H9 (cell line): ENCODE results near the gene SMARCA1. TPM values are rescaled to one million over a fixed set of nuclear protein-coding genes. Genes with fewer than 3 reads are reported as not detected.

Source experiments
- DNase-seq: peaks from one replicate; pipeline ENCODE4 v3.0.0-alpha.2; 2017
- H2AFZ ChIP-seq: one replicate; pipeline ENCODE4 v1.6.1; 2013; ENCODE audit warnings: mild to moderate bottlenecking, low read length, control low read depth, moderate library complexity
- H2AK5ac ChIP-seq: 2 replicates; pipeline ENCODE4 v1.6.1; 2013; ENCODE audit warnings: low read length, control low read depth, mixed read lengths; ENCODE audit not compliant: insufficient read length
- H2BK120ac ChIP-seq: one replicate; pipeline ENCODE4 v1.6.1; 2013; ENCODE audit warnings: low read depth, mild to moderate bottlenecking, low read length, control low read depth, inconsistent platforms; ENCODE audit not compliant: poor library complexity, severe bottlenecking
- H2BK12ac ChIP-seq: 2 replicates; pipeline ENCODE4 v1.6.1; 2013; ENCODE audit warnings: low read length, control low read depth, mixed read lengths, low read depth; ENCODE audit not compliant: insufficient read length
- H2BK15ac ChIP-seq: 2 replicates; pipeline ENCODE4 v1.6.1; 2013; ENCODE audit warnings: low read depth, low read length, control low read depth
- H2BK20ac ChIP-seq: one replicate; pipeline ENCODE4 v1.6.1; 2013; ENCODE audit warnings: low read depth, mild to moderate bottlenecking, low read length, control low read depth, inconsistent platforms; ENCODE audit not compliant: poor library complexity, severe bottlenecking
- H2BK5ac ChIP-seq: 2 replicates; pipeline ENCODE4 v1.6.1; 2013; ENCODE audit warnings: low read length, control low read depth, mixed read lengths; ENCODE audit not compliant: insufficient read length
- H3K14ac ChIP-seq: 2 replicates; pipeline ENCODE4 v1.6.1; 2013; ENCODE audit warnings: low read length, control low read depth; ENCODE audit not compliant: insufficient read depth
- H3K18ac ChIP-seq: 2 replicates; pipeline ENCODE4 v1.6.1; 2013; ENCODE audit warnings: low read depth, mild to moderate bottlenecking, mixed read lengths, low read length, control low read depth; ENCODE audit not compliant: insufficient read length
- H3K23ac ChIP-seq: 2 replicates; pipeline ENCODE4 v1.6.1; 2013; ENCODE audit warnings: low read length, control low read depth, mixed read lengths, low read depth; ENCODE audit not compliant: insufficient read length
- H3K23me2 ChIP-seq: 2 replicates; pipeline ENCODE4 v1.6.1; 2013; ENCODE audit warnings: low read depth, mild to moderate bottlenecking, mixed read lengths, low read length, control low read depth; ENCODE audit not compliant: insufficient read length, poor library complexity, severe bottlenecking
- H3K27ac ChIP-seq: 2 replicates; pipeline ENCODE4 v1.5.1; 2013; ENCODE audit warnings: low read length, control low read depth, mixed read lengths, low read depth; ENCODE audit not compliant: insufficient read length
- H3K27me3 ChIP-seq: 2 replicates; pipeline ENCODE4 v1.6.1; 2013; ENCODE audit warnings: low read length, control low read depth, inconsistent platforms; ENCODE audit not compliant: insufficient read depth
- H3K4ac ChIP-seq: 2 replicates; pipeline ENCODE4 v1.6.1; 2013; ENCODE audit warnings: low read depth, mild to moderate bottlenecking, control low read depth, inconsistent platforms, low read length, moderate library complexity
- H3K4me1 ChIP-seq: 2 replicates; pipeline ENCODE4 v1.6.1; 2013; ENCODE audit warnings: low read length, control low read depth, inconsistent platforms; ENCODE audit not compliant: insufficient read depth
- H3K4me2 ChIP-seq: 2 replicates; pipeline ENCODE4 v1.6.1; 2013; ENCODE audit warnings: low read length, control low read depth, mixed read lengths; ENCODE audit not compliant: insufficient read length, insufficient read depth
- H3K56ac ChIP-seq: 2 replicates; pipeline ENCODE4 v1.6.1; 2013; ENCODE audit warnings: low read depth, mild to moderate bottlenecking, mixed read lengths, low read length, control low read depth; ENCODE audit not compliant: insufficient read length
- H3K79me1 ChIP-seq: 2 replicates; pipeline ENCODE4 v1.6.1; 2013; ENCODE audit warnings: low read depth, mild to moderate bottlenecking, moderate library complexity, low read length, control low read depth, inconsistent platforms; ENCODE audit not compliant: insufficient read depth, poor library complexity, severe bottlenecking
- H3K79me2 ChIP-seq: 2 replicates; pipeline ENCODE4 v1.6.1; 2013; ENCODE audit warnings: low read length, control low read depth, inconsistent platforms; ENCODE audit not compliant: insufficient read depth
- H3K9ac ChIP-seq: 2 replicates; pipeline ENCODE4 v1.6.1; 2013; ENCODE audit warnings: low read length, control low read depth, mixed read lengths; ENCODE audit not compliant: insufficient read length; ENCODE audit errors: extremely low read depth
- H3K9me3 ChIP-seq: one replicate; pipeline ENCODE4 v1.6.1; 2013; ENCODE audit warnings: low read depth, low read length, inconsistent platforms; ENCODE audit not compliant: control insufficient read depth
- H3T11ph ChIP-seq: one replicate; pipeline ENCODE4 v1.6.1; 2013; ENCODE audit warnings: mild to moderate bottlenecking, low read length, control low read depth, inconsistent platforms
- H4K20me1 ChIP-seq: one replicate; pipeline ENCODE4 v1.6.1; 2013; ENCODE audit not compliant: control insufficient read depth, insufficient read length, insufficient read depth
- H4K5ac ChIP-seq: 2 replicates; pipeline ENCODE4 v1.6.1; 2013; ENCODE audit warnings: low read depth, mild to moderate bottlenecking, mixed read lengths, low read length, control low read depth; ENCODE audit not compliant: insufficient read length
- H4K8ac ChIP-seq: replicated peaks from 2 replicates; pipeline ENCODE4 v1.6.1; 2013; ENCODE audit warnings: low read length, control low read depth, mixed read lengths, low read depth; ENCODE audit not compliant: insufficient read length
- H4K91ac ChIP-seq: 2 replicates; pipeline ENCODE4 v1.6.1; 2013; ENCODE audit warnings: low read depth, mild to moderate bottlenecking, moderate library complexity, mixed read lengths, low read length, control low read depth; ENCODE audit not compliant: insufficient read length
- H3K27ac Mint-ChIP-seq, 3 experiments: 2 replicates in 2 of 3; 3 replicates in 1 of 3; pipeline ENCODE4 v1.8.0; 2020 to 2021; ENCODE audit warnings: mixed read lengths in 3 of 3, mild to moderate bottlenecking in 1 of 3, moderate library complexity in 1 of 3
- H3K27me3 Mint-ChIP-seq: 2 replicates; pipeline ENCODE4 v1.8.0; 2021; ENCODE audit warnings: low read depth, mild to moderate bottlenecking, moderate library complexity, mixed read lengths
- H3K36me3 Mint-ChIP-seq, 3 experiments: 2 replicates in 2 of 3; 3 replicates in 1 of 3; pipeline ENCODE4 v1.8.0; 2020 to 2021; ENCODE audit warnings: low read depth in 3 of 3, mixed read lengths in 3 of 3; ENCODE audit not compliant: insufficient read depth in 1 of 3
- H3K4me1 Mint-ChIP-seq, 2 experiments: 2 replicates each; pipeline ENCODE4 v1.8.0; 2020; ENCODE audit warnings: mixed read lengths in 2 of 2
- H3K4me3 Mint-ChIP-seq, 2 experiments: 2 replicates in 1 of 2; 3 replicates in 1 of 2; pipeline ENCODE4 v1.8.0; 2020 to 2021; ENCODE audit warnings: mild to moderate bottlenecking in 2 of 2, mixed read lengths in 2 of 2, moderate library complexity in 1 of 2
- H3K9me3 Mint-ChIP-seq, 2 experiments: 2 replicates in 1 of 2; 3 replicates in 1 of 2; pipeline ENCODE4 v1.8.0; 2020; ENCODE audit warnings: mild to moderate bottlenecking in 2 of 2, mixed read lengths in 2 of 2, moderate library complexity in 1 of 2
- CTCF ChIP-seq: fragments of 200-600 bp; sonication (generic); conservative IDR thresholded peaks from 3 replicates; pipeline ENCODE4 v1.8.0; 2021; ENCODE audit warnings: antibody characterized with exemption, mild to moderate bottlenecking
- WGBS: extraction: QIAGEN DNeasy Blood & Tissue Kit; methylation state at CpG from one replicate; pipeline ENCODE4 v1.1.7; 2013; ENCODE audit warnings: missing lambda C conversion rate, low lambda C conversion rate, mixed read lengths; ENCODE audit not compliant: insufficient read length; ENCODE audit errors: extremely low coverage; 5-methylcytosine and 5-hydroxymethylcytosine counted together
- total RNA-seq: library from RNA; stranded (reverse); gene quantifications from 2 replicates; pipeline ENCODE4 v1.2.1, GENCODE V29; 2021

SMARCA1 gene
- total RNA-seq, 1 experiment from 2014 or later, result 105 TPM

GRCh38 chrX:129433945-129434344 is 89.3 kb downstream of the SMARCA1 start:
- Mint-ChIP-seq H3K4me1 (no peaks in the 10 kb centered on the region), H3K27me3 (no peaks in the 10 kb centered on the region), H3K9me3 (peaks cover 4% of the 10 kb centered on the region in 2 experiments; a peak in 2 of 5 replicates), H3K4me3 (no peak overlapping the region), H3K27ac (no peak overlapping the region), H3K36me3 (peaks cover 12 to 28% (median 17%) of the 10 kb centered on the region in 3 experiments)
- Histone ChIP-seq H3K4ac (no peak overlapping the region), H3K79me1 (no peaks in the 10 kb centered on the region), H3K4me1 (no peaks in the 10 kb centered on the region), H2BK12ac (no peak overlapping the region), H2AFZ (no peak overlapping the region), H2BK120ac (no peak overlapping the region), H3K79me2 (no peaks in the 10 kb centered on the region), H4K91ac (no peak overlapping the region), H2BK20ac (no peak overlapping the region), H3K27ac (no peak overlapping the region), H3K56ac (no peak overlapping the region), H3K23me2 (no peaks in the 10 kb centered on the region), H3K4me2 (no peak overlapping the region), H3T11ph (no peak overlapping the region), H3K23ac (no peak overlapping the region), H4K8ac (no peak overlapping the region), H3K18ac (no peak overlapping the region), H3K14ac (no peak overlapping the region), H2BK5ac (no peak overlapping the region), H4K5ac (no peak overlapping the region), H3K27me3 (no peaks in the 10 kb centered on the region), H2BK15ac (no peak overlapping the region), H4K20me1 (no peaks in the 10 kb centered on the region), H2AK5ac (no peak overlapping the region), H3K9me3 (no peaks in the 10 kb centered on the region), H3K9ac (no peak overlapping the region)
- DNase-seq, result no peak
- WGBS, result no CpG with 5 or more reads among the region's 3 CpGs
- no peak for TF ChIP-seq CTCF
